HG02938 (cell line): ENCODE results near the gene THEM5.

Source experiments
- ATAC-seq: cut with Tn5 transposase; IDR thresholded peaks from one replicate; pipeline ENCODE4 v1.9.1; 2021; ENCODE audit warnings: mild to moderate bottlenecking, moderate library complexity; ENCODE audit not compliant: unreplicated experiment

THEM5 gene

GRCh38 chr1:151822404-151822803 is 31.1 kb downstream of the THEM5 start:
- ATAC-seq, result no peak

- no peak for ATAC-seq
Observed at GRCh38 chr1:151820940-151821339, 32.6 kb downstream of the THEM5 start.

- ATAC-seq, result no peak
Observed at GRCh38 chr1:151819976-151820623, 33.4 kb downstream of the THEM5 start.

- ATAC-seq, result no peak
Observed at GRCh38 chr1:151819227-151819835, 34.2 kb downstream of the THEM5 start.

DNA sequence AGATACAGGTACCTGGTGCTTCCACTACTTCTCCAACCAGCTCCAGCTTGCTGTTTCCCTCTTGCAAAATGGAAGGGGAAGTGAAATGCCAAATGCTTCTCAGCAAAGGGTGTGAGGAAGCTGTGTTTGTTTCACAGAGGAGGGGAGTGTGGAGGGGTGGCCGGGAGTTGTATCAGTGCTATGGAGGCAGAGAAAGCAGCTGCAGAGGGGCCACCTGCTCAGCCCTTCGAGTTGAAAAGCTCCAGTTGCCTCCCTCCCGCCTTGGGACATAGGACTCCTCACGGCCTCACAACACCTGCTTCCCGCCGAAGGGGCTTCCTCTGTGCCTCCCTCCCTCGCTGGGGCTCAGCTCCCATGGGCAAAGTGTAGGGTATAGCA is 36.2 kb downstream of the THEM5 start:
- ATAC-seq, result no peak

- ATAC-seq, result no peak
Observed at GRCh38 chr1:151816548-151817352, 36.8 kb downstream of the THEM5 start.

GRCh38 chr1:151815716-151816327 is 37.7 kb downstream of the THEM5 start:
- no peak for ATAC-seq

- no peak for ATAC-seq
Observed at GRCh38 chr1:151814971-151815545, 38.5 kb downstream of the THEM5 start.

GRCh38 chr1:151814426-151814825 is 39.1 kb downstream of the THEM5 start:
- no peak for ATAC-seq

DNA sequence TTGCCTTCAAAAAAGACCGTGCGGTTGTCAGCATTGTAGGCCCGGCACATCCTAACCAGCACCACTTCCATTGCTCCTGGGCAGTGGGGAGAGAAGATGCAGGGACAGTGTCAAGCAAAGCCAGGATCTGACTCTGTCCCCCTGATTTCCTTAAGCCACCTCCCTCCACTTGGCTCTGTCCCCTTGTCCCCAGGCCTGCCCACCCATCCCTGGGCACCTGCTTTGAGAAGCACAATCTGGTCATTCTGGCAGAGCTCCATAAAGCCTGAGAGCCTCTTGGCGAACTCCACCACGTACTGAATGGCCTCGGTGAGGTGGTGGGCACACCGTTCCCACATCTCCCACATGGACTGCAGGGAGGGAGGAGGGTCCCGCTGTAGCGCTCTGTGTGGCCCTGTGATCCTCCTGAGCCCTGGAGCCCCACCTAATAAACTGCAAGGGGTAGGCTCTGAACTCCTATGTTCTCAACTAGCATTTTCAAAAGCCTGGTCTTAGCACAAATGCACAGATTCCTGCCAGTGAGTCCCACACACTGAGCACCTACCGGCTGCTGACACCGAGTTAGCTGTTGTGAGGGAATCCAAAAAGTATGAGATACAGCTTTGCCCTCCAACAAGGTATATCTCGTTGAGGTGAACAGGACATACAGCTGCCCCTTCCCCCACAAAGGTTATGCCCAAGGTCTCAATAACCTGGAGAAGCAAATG is 40.1 kb downstream of the THEM5 start:
- no peak for ATAC-seq

DNA sequence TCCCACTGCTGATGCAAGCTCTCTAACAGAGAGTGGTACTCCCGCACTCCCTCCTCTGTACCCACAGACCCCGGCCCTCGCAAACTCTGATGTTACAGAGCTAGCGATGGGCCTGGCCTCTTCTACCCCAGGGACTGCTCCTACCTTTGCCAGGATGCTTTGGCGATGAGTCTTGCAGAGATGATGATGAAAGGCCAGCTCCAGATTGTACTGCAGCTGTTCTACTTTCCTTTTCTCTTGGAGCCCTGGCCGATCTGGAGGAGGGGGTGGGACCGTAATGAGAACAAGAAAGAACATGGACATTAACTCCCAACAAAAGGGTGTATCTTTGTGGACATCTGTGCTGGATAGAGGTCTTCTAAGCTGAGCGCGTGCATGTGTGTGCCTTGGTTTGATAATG is 42.3 kb downstream of the THEM5 start:
- ATAC-seq, result no peak

DNA sequence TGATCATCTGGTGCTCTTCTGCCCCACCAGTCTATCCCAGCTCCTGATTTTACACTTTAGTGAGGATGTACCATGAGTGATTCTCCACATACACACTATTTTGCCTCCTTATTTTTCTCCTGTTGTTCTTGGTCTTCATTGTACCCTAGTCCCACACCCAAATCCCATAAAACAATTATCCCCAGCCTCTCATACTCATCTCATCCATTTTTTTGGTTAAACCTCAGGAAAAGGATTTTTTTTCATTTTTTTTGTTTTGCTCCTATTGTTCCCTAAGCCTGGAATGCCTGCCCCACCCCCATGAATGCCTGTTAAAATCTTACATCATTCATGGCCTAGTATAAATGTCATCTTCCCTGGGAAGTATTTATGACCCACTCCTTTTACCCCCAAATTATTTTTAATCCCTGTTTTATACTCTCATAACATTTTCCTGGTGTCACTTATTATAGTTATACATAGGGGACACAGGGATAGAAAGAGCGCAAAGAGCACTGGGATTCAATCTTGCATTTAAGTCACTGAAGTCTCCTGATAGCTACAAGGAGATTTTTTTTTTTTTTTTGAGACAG is 43.4 kb downstream of the THEM5 start:
- no peak for ATAC-seq

- ATAC-seq, result no peak
Observed at GRCh38 chr1:151809290-151809984, 44.1 kb downstream of the THEM5 start.

GRCh38 chr1:151807766-151808165 is 45.7 kb downstream of the THEM5 start:
- no peak for ATAC-seq

- no peak for ATAC-seq
Observed at GRCh38 chr1:151807131-151807530, 46.4 kb downstream of the THEM5 start.

GRCh38 chr1:151806170-151806569 is 47.3 kb downstream of the THEM5 start:
- no peak for ATAC-seq

GRCh38 chr1:151805066-151805820 is 48.3 kb downstream of the THEM5 start, which contains the start of gene LINGO4:
TSS of gene LINGO4 (minus strand) at chr1:151805419. CDS start at chr1:151802704, 2,715 bp downstream.
- ATAC-seq, result no peak

DNA sequence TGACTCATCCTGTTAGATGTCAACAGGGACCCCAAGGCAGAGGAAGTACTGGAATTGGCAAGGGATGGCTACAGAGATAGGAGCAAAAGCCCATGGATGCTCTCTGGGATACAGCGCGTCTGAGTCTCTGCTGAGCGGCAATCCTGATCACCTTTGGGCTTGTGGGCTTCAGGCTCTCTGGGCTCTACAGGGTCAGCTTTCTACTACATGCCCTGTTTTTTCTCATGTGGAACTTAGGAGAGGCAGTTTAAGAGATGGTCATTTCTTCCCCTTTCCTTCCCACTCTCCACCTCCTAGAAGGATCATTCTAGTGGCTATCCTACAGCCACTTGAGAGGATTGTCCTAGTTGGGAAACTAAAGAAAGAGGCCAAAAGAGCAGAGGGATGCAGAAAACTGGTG is 49.6 kb downstream of the THEM5 start:
- ATAC-seq, result no peak

DNA sequence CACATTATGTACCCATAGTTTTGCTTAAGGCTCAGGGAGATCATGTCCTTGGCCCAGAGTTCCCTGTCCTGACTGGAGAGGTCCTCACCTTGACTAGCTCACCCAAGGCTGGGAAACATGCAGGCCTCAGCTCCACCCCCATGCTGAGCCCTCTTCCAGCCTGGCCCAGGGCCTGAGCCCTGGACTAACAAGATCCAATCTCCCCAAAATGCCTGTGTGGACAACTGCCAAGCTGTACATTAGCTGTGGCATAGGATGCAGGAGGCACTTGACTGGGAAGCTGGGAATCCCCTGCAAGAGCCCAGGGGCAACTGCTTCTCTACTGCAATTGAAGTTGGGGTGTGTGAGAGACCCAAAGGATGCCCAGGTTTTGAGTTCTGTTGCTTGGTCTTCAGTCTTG is 50.3 kb downstream of the THEM5 start:
- ATAC-seq, result no peak
